Measurements from ENCODE around the gene SAA2. TPM values are rescaled to one million over a fixed set of nuclear protein-coding genes. Genes with fewer than 3 reads are reported as not detected.

SAA2 gene
- 6.8 TPM in 1 of 2 replicates, not detected in the other for total RNA-seq

GRCh38 chr11:18248561-18248960 lies at the start of gene SAA2:
SAA2 (minus strand) TSS chr11:18248668; CDS start chr11:18248011, 657 bp downstream.

DNA sequence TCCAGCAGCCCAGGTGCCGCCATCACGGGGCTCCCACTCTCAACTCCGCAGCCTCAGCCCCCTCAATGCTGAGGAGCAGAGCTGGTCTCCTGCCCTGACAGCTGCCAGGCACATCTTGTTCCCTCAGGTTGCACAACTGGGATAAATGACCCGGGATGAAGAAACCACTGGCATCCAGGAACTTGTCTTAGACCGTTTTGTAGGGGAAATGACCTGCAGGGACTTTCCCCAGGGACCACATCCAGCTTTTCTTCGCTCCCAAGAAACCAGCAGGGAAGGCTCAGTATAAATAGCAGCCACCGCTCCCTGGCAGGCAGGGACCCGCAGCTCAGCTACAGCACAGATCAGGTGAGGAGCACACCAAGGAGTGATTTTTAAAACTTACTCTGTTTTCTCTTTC lies 17.5 kb upstream of the SAA2 start, which contains the start of gene SAA1:
Gene SAA1, plus strand, starts transcription at position 316 of the 400 bp plus-strand sequence. CDS start 624 bp downstream, outside the sequence.

GRCh38 chr11:18236664-18237356 lies 11.7 kb downstream of the SAA2 start, which contains the start of gene SAA4:
SAA4 (minus strand) TSS chr11:18236802; CDS start chr11:18235926, 876 bp downstream.

Other genes with a start within 250 kb of the SAA2 start
- 7.3 and 21.8 TPM in 2 replicates for gene SERGEF, start 235.6 kb downstream of the SAA2 start, total RNA-seq
- under 0.01 TPM in 1 of 2 replicates, not detected in the other for gene TPH1, start 202.4 kb downstream of the SAA2 start, total RNA-seq
- 14.3 and 19.4 TPM in 2 replicates for gene SAAL1, start 142.6 kb downstream of the SAA2 start, total RNA-seq
- gene MRGPRX3, start 116.1 kb downstream of the SAA2 start, total RNA-seq: not detected in 2 replicates
- not detected in 2 replicates for gene MRGPRX4, start 75.8 kb downstream of the SAA2 start, total RNA-seq
- gene SAA4, start 11.9 kb downstream of the SAA2 start, total RNA-seq: not detected in 2 replicates
- gene SAA1, start 17.6 kb upstream of the SAA2 start, total RNA-seq: 31.8 TPM in 1 of 2 replicates, not detected in the other
- gene HPS5, start 73.5 kb upstream of the SAA2 start, total RNA-seq: 34.7 and 37.9 TPM in 2 replicates
- gene GTF2H1, start 73.9 kb upstream of the SAA2 start, total RNA-seq: 51.3 and 66.4 TPM in 2 replicates
- 1,968 and 2,018 TPM in 2 replicates for gene LDHA, start 145.9 kb upstream of the SAA2 start, total RNA-seq
- not detected in 2 replicates for gene LDHC, start 163.7 kb upstream of the SAA2 start, total RNA-seq
- gene LDHAL6A, start 207.2 kb upstream of the SAA2 start, total RNA-seq: not detected in 2 replicates